Prostate gland (tissue), 2 donors: Measurements from ENCODE around the gene KRTDAP. TPM values are rescaled to one million over a fixed set of nuclear protein-coding genes. Genes with fewer than 3 reads are reported as not detected.

Experiments
- DNase-seq: peaks from one replicate; pipeline ENCODE4 v3.0.0-alpha.2; 2019; ENCODE audit warnings: low spot score
- H3K27ac ChIP-seq, 2 donors: fragments of 200-600 bp; sonication (generic); 2 replicates each; pipeline ENCODE4 v1.5.1; 2017 to 2019
- H3K27me3 ChIP-seq: fragments of 200-600 bp; sonication (generic); replicated peaks from 2 replicates; pipeline ENCODE4 v1.5.1; 2019; ENCODE audit not compliant: insufficient read depth
- H3K36me3 ChIP-seq, 2 donors: fragments of 200-600 bp; sonication (generic); 1 replicate in 1 of 2; 2 replicates in 1 of 2; pipeline versions ENCODE4 v1.5.1 to v1.8.1; 2017 to 2019
- H3K4me1 ChIP-seq: fragments of 200-600 bp; sonication (generic); replicated peaks from 2 replicates; pipeline ENCODE4 v1.5.1; 2019
- H3K4me3 ChIP-seq, 2 donors: fragments of 200-600 bp; sonication (generic); 2 replicates each; pipeline ENCODE4 v1.5.1; 2017 to 2019
- H3K9me3 ChIP-seq: fragments of 200-600 bp; sonication (generic); 2 replicates; pipeline ENCODE4 v1.5.1; 2017
- POLR2A ChIP-seq: fragments of 450-650 bp; IDR thresholded peaks from one replicate; pipeline ENCODE4 v1.6.1; 2016; ENCODE audit warnings: antibody characterized with exemption, mild to moderate bottlenecking
- POLR2AphosphoS5 ChIP-seq: sonication (generic); formaldehyde crosslinking; IDR thresholded peaks from one replicate; pipeline ENCODE4 v1.6.1; 2017; ENCODE audit warnings: antibody characterized with exemption
- WGBS: methylation state at CpG from one replicate; pipeline ENCODE4 v1.1.5; 2018; 5-methylcytosine and 5-hydroxymethylcytosine counted together
- intact Hi-C: fragments of 100-400 bp; cut with DNase I; formaldehyde crosslinking; loops from one replicate; pipeline ENCODE4 v1.14.2; 2022
- total RNA-seq, 2 donors: library from RNA; depleted of rRNA; stranded (reverse); fragments of >200 nt; gene quantifications; one replicate each; pipeline ENCODE4 v1.1.0, GENCODE V29; 2016
- TF ChIP-seq, protein P1 (sequence below), 4 experiments: fragments of 200-600 bp in 2 of 4; fragments of 450-650 bp in 2 of 4; sonication (generic) in 2 of 4; IDR thresholded peaks; 1 replicate in 3 of 4; 2 replicates in 1 of 4; pipeline ENCODE4 v1.5.1; 2016 to 2019; ENCODE audit warnings: antibody characterized with exemption in 4 of 4, mild to moderate bottlenecking in 2 of 4, moderate library complexity in 2 of 4

The KRTDAP gene
- total RNA-seq, 2 donors from 2014 or later: 3.6 to 58.6 TPM

- 74% methylated on average over 3 of the region's 3 CpGs for WGBS
- TF ChIP-seq, protein P1, sequence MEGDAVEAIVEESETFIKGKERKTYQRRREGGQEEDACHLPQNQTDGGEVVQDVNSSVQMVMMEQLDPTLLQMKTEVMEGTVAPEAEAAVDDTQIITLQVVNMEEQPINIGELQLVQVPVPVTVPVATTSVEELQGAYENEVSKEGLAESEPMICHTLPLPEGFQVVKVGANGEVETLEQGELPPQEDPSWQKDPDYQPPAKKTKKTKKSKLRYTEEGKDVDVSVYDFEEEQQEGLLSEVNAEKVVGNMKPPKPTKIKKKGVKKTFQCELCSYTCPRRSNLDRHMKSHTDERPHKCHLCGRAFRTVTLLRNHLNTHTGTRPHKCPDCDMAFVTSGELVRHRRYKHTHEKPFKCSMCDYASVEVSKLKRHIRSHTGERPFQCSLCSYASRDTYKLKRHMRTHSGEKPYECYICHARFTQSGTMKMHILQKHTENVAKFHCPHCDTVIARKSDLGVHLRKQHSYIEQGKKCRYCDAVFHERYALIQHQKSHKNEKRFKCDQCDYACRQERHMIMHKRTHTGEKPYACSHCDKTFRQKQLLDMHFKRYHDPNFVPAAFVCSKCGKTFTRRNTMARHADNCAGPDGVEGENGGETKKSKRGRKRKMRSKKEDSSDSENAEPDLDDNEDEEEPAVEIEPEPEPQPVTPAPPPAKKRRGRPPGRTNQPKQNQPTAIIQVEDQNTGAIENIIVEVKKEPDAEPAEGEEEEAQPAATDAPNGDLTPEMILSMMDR (IDR thresholded peaks at IDR 0.05): no peak
- TF ChIP-seq POLR2A (no peak), POLR2AphosphoS5 (no peak)
Observed at GRCh38 chr19:35486268-35486708, 4.0 kb downstream of the KRTDAP start.

GRCh38 chr19:35484252-35485036 is 5.8 kb downstream of the KRTDAP start:
- TF ChIP-seq, protein P1 (IDR thresholded peaks at IDR 0.05): no peak
- TF ChIP-seq POLR2AphosphoS5 (no peak), POLR2A (no peak)
- Histone ChIP-seq H3K27ac (no peak overlapping the region), H3K27me3 (no peaks in the 10 kb centered on the region), H3K4me1 (no peaks in the 10 kb centered on the region), H3K4me3 (no peak overlapping the region), H3K9me3 (no peaks in the 10 kb centered on the region), H3K36me3 (no peaks in the 10 kb centered on the region)
- no peak for DNase-seq
- WGBS: 73% methylated on average over 7 of the region's 7 CpGs
- intact Hi-C loops: no loop called here

More at GRCh38 chr19:35486268-35486708, 4.0 kb downstream of the KRTDAP start:
- H3K4me1 ChIP-seq: no peaks in the 10 kb centered on the region
- H3K9me3 ChIP-seq: no peaks in the 10 kb centered on the region
- DNase-seq: no peak
- no peaks in the 10 kb centered on the region for H3K36me3 ChIP-seq
- no peak overlapping the region for H3K4me3 ChIP-seq
- H3K27ac ChIP-seq: no peak overlapping the region
- no peaks in the 10 kb centered on the region for H3K27me3 ChIP-seq
- intact Hi-C loops: no loop called here

- intact Hi-C loops: no loop called here
- Histone ChIP-seq H3K27ac (no peak overlapping the region), H3K36me3 (no peaks in the 10 kb centered on the region), H3K4me3 (no peak overlapping the region), H3K27me3 (no peaks in the 10 kb centered on the region), H3K9me3 (no peaks in the 10 kb centered on the region), H3K4me1 (no peaks in the 10 kb centered on the region)
- no peak for TF ChIP-seq POLR2A
- no peak for TF ChIP-seq POLR2AphosphoS5
- TF ChIP-seq, protein P1 (IDR thresholded peaks at IDR 0.05): no peak
- WGBS: 71% methylated on average over 5 of the region's 5 CpGs
- DNase-seq: no peak
Observed at GRCh38 chr19:35483089-35483488, 7.2 kb downstream of the KRTDAP start.

GRCh38 chr19:35478794-35479677 is 11.2 kb downstream of the KRTDAP start:
- DNase-seq: no peak

More at GRCh38 chr19:35478794-35479677, 11.2 kb downstream of the KRTDAP start:
- H3K4me1 ChIP-seq: no peaks in the 10 kb centered on the region
- H3K27ac ChIP-seq: no peak overlapping the region
- H3K27me3 ChIP-seq: no peaks in the 10 kb centered on the region
- intact Hi-C loops: no loop called here
- H3K36me3 ChIP-seq: no peaks in the 10 kb centered on the region
- H3K9me3 ChIP-seq: no peaks in the 10 kb centered on the region
- TF ChIP-seq POLR2AphosphoS5: no peak
- TF ChIP-seq POLR2A: no peak
- TF ChIP-seq, protein P1 (IDR thresholded peaks at IDR 0.05): no peak
- WGBS: 52% methylated on average over 21 of the region's 21 CpGs
- no peak overlapping the region for H3K4me3 ChIP-seq
